Smooth muscle cell of the coronary artery (primary cell): ENCODE measurements around the gene SASS6. TPM values are rescaled to one million over a fixed set of nuclear protein-coding genes. Genes with fewer than 3 reads are reported as not detected.

Experiments
- total RNA-seq: library from RNA; depleted of rRNA; stranded (reverse); fragments of >200 nt; gene quantifications from 2 replicates; pipeline ENCODE4 v1.2.3, GENCODE V29; 2014; ENCODE audit warnings: low replicate concordance

The SASS6 gene
- total RNA-seq = 0.35 and 1.9 TPM in 2 replicates

GRCh38 chr1:100132566-100133477, at the start of gene SASS6, which contains the start of gene TRMT13:
SASS6 (minus strand) TSS chr1:100132930; CDS start chr1:100132814, 116 bp downstream.
TRMT13 (plus strand) TSS chr1:100133163; CDS start chr1:100133169, 6 bp downstream.

GRCh38 chr1:100178091-100178490, 45.4 kb upstream of the SASS6 start, which contains the start of gene LRRC39:
LRRC39 (minus strand) TSS chr1:100178256; CDS start chr1:100168516, 9,740 bp downstream.

Other genes starting within 250 kb of the SASS6 start
- 5.5 and 18.6 TPM in 2 replicates for gene SLC35A3, start 162.9 kb downstream of the SASS6 start, total RNA-seq
- 8.5 and 13.8 TPM in 2 replicates for gene TRMT13, start 233 bp upstream of the SASS6 start, total RNA-seq
- gene LRRC39, start 45.3 kb upstream of the SASS6 start, total RNA-seq = 0.12 and 0.23 TPM in 2 replicates
- gene DBT, start 116.9 kb upstream of the SASS6 start, total RNA-seq = 6.4 and 7.4 TPM in 2 replicates
- gene RTCA, start 133.3 kb upstream of the SASS6 start, total RNA-seq = 22.7 and 41.1 TPM in 2 replicates
- 1.8 and 2.1 TPM in 2 replicates for gene CDC14A, start 219.6 kb upstream of the SASS6 start, total RNA-seq